ENCODE measurements around the gene NR4A2.

Gene NR4A2

GRCh38 chr2:156332534-156333273, at the start of gene NR4A2:
Gene NR4A2, minus strand, starts transcription at chr2:156332721. Its CDS starts 2,535 bp downstream, at chr2:156330186.
- DNase-seq (ENCODE audit: low spot score) (peak; percentile 44), FAIRE-seq (no peak)

GRCh38 chr2:156380117-156380645, 47.7 kb upstream of the NR4A2 start:
- no peak for DNase-seq (ENCODE audit: low spot score)
- no peak for FAIRE-seq

GRCh38 chr2:156379714-156380113, 47.2 kb upstream of the NR4A2 start:
- DNase-seq (ENCODE audit: low spot score) (no peak), FAIRE-seq (no peak)

GRCh38 chr2:156379071-156379470, 46.5 kb upstream of the NR4A2 start:
- DNase-seq (ENCODE audit: low spot score) (no peak), FAIRE-seq (no peak)

- DNase-seq (ENCODE audit: low spot score) (no peak), FAIRE-seq (no peak)
These were observed 34.2 kb upstream of the NR4A2 start for GRCh38 chr2:156366753-156367152.

GRCh38 chr2:156363141-156363540, 30.6 kb upstream of the NR4A2 start:
- DNase-seq (ENCODE audit: low spot score) (no peak), FAIRE-seq (no peak)

GRCh38 chr2:156356014-156356754, 23.7 kb upstream of the NR4A2 start:
- DNase-seq (ENCODE audit: low spot score) (peak; percentile 75), FAIRE-seq (peak; percentile 92)

- DNase-seq (ENCODE audit: low spot score), result no peak
- FAIRE-seq, result no peak
These were observed 20.4 kb upstream of the NR4A2 start for GRCh38 chr2:156352911-156353310.

- FAIRE-seq (no peak), DNase-seq (ENCODE audit: low spot score) (no peak)
These were observed 18.0 kb upstream of the NR4A2 start for GRCh38 chr2:156350374-156351142.

- no peak for FAIRE-seq
- DNase-seq (ENCODE audit: low spot score), result no peak
These were observed 17.1 kb upstream of the NR4A2 start for GRCh38 chr2:156349605-156350004.

GRCh38 chr2:156349161-156349560, 16.6 kb upstream of the NR4A2 start:
- FAIRE-seq (no peak), DNase-seq (ENCODE audit: low spot score) (no peak)

GRCh38 chr2:156347431-156347830, 14.9 kb upstream of the NR4A2 start:
- FAIRE-seq (no peak), DNase-seq (ENCODE audit: low spot score) (no peak)

- DNase-seq (ENCODE audit: low spot score) (no peak), FAIRE-seq (no peak)
These were observed 14.2 kb upstream of the NR4A2 start for GRCh38 chr2:156346731-156347130.

- DNase-seq (ENCODE audit: low spot score), result no peak
- no peak for FAIRE-seq
These were observed 13.1 kb upstream of the NR4A2 start for GRCh38 chr2:156345582-156345981.

- DNase-seq (ENCODE audit: low spot score) (no peak), FAIRE-seq (no peak)
These were observed 11.4 kb upstream of the NR4A2 start for GRCh38 chr2:156343940-156344301.

GRCh38 chr2:156343096-156343939, 10.8 kb upstream of the NR4A2 start:
- no peak for FAIRE-seq
- DNase-seq (ENCODE audit: low spot score), result no peak

GRCh38 chr2:156342254-156343095, 10.0 kb upstream of the NR4A2 start:
- FAIRE-seq, result no peak
- DNase-seq (ENCODE audit: low spot score), result peak; percentile 80

GRCh38 chr2:156341452-156342253, 9.1 kb upstream of the NR4A2 start:
- peak; percentile 75 for FAIRE-seq
- peak; percentile 92 for DNase-seq (ENCODE audit: low spot score)

GRCh38 chr2:156340804-156341451, 8.4 kb upstream of the NR4A2 start:
- DNase-seq (ENCODE audit: low spot score), result no peak
- no peak for FAIRE-seq

Measured in RCC 7860 (cell line).